HG03571 (cell line): ENCODE results near the gene FAM169A.
"Not testable (repeated sequence)": the region's sequence is repeated elsewhere in the genome, so short reads cannot be mapped to it uniquely, and the experiment has no call there.

Experiments used
- ATAC-seq: cut with Tn5 transposase; IDR thresholded peaks from one replicate; pipeline ENCODE4 v1.9.1; 2021; ENCODE audit not compliant: unreplicated experiment

Gene FAM169A, protein sequence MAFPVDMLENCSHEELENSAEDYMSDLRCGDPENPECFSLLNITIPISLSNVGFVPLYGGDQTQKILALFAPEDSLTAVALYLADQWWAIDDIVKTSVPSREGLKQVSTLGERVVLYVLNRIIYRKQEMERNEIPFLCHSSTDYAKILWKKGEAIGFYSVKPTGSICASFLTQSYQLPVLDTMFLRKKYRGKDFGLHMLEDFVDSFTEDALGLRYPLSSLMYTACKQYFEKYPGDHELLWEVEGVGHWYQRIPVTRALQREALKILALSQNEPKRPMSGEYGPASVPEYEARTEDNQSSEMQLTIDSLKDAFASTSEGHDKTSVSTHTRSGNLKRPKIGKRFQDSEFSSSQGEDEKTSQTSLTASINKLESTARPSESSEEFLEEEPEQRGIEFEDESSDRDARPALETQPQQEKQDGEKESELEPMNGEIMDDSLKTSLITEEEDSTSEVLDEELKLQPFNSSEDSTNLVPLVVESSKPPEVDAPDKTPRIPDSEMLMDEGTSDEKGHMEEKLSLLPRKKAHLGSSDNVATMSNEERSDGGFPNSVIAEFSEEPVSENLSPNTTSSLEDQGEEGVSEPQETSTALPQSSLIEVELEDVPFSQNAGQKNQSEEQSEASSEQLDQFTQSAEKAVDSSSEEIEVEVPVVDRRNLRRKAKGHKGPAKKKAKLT

DNA sequence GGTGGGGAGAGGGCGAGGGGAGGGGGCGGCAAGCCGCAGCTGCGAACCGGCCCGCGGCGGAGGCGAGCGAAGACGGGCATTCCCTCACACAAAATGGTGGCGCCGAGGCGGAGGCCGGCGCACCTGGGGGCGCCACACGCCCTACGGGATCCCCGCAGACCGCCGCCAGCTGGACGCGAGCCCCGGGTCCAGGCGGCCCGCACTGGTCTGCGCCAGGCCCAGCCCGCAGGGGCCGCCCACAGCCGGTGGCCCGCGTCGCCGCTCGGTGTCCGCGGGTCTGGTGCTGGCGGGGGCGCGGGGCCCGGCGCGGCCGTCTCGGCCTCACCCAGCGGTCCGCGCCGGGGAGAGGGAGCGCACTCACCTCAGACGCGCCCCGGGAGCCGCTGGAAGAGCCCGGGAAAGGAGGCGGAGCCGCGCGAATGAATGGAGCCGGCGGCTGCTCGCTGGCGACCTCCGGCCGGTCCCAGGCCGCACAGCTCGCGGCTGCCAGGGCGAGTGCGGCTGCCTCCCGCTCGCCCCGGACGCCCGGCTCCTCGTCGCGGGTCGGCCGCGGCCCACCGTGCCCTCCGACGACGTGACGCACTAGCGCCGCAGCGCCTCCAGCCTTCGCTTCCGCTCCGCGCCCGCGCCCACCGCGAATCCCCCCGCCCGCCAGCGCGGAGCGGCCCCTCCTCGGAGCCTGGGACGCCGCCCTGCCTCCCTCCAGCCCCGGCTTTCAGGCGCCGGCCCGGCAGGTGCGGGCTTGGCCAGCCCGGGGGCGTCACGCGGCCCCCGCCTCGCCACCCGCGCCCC lies at the start of gene FAM169A:
Gene FAM169A, minus strand, starts transcription at position 584 of the 792 bp plus-strand sequence. CDS start 24,711 bp downstream, outside the sequence.
- no peak for ATAC-seq

DNA sequence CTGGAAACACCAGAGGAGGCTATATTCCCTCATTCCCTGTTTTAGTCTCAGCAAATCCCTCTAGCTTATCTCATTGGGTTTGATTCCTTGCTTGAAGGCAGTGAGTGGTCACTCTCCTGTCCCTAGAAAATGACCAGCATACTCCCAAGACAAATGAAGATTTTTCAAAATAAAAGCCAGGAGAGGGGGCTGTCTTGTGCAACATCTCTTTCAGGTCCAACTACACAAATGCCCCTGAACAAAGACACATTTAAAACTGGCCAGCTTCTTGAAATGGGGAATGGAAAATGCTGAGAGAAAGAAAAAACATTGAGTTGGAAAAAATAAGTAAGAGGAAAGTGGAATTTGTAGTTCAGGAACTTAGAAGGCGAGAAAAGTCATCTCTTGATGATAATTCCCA lies 49.3 kb upstream of the FAM169A start:
- no peak for ATAC-seq

DNA sequence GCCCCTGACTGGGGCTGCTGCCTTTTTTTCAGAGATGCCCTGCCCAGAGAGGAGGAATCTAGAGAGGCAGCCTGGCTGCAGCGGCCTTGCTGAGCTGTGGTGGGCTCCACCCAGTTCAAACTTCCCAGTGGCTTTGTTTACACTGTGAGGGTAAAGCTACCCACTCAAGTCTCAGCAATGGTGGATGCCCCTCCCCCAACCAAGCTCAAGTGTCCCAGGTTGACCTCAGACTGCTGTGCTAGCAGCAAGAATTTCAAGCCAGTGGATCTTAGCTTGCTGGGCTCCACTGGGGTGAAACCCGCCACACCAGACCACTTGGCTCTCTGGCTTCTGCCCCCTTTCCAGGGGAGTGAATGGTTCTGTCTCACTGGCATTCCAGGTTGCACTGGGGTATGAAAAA lies 45.2 kb upstream of the FAM169A start:
- not testable (repeated sequence) for ATAC-seq

DNA sequence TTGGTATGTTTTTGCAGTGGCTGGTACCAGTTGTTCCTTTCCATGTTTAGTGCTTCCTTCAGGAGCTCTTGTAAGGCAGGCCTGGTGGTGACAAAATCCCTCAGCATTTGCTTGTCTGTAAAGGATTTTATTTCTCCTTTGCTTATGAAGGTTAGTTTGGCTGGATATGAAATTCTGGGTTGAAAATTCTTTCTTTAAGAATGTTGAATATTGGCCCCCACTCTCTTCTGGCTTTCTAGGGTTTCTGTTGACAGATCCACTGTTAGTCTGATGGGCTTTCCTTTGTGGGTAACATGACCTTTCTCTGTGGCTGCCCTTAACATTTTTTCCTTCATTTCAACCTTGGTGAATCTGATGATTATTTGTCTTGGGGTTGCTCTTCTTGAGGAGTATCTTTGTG lies 43.7 kb upstream of the FAM169A start:
- ATAC-seq: not testable (repeated sequence)

DNA sequence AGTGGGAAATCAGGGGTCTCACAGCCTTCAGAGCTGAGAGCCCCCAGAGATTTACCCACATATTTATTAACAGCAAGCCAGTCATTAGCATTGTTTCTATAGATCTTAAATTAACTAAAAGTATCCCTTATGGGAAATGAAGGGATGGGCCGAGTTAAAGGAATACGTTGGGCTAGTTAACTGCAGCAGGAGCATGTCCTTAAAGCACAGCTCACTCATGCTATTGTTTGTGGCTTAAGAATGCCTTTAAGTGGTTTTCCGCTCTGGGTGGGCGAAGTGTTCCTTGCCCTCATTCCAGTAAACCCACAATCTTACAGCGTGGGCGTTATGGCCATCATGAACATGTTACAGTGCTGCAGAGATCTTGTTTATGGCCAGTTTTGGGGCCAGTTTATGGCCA lies 42.0 kb upstream of the FAM169A start:
- not testable (repeated sequence) for ATAC-seq

DNA sequence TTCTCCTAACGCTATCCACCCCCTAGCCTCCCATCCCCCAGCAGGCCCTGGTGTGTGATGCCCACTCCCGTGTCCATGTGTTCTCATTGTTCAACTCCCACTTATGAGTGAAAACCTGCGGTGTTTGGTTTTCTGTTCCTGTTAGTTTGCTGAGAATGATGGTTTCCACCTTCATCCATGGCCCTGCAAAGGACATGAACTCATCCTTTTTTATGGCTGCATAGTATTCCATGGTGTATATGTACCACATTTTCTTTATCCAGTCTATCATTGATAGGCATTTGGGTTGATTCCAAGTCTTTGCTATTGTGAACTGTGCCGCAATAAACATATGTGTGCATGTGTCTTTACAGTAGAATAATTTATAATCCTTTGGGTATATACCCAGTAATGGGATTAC lies 38.5 kb upstream of the FAM169A start:
- ATAC-seq: not testable (repeated sequence)

DNA sequence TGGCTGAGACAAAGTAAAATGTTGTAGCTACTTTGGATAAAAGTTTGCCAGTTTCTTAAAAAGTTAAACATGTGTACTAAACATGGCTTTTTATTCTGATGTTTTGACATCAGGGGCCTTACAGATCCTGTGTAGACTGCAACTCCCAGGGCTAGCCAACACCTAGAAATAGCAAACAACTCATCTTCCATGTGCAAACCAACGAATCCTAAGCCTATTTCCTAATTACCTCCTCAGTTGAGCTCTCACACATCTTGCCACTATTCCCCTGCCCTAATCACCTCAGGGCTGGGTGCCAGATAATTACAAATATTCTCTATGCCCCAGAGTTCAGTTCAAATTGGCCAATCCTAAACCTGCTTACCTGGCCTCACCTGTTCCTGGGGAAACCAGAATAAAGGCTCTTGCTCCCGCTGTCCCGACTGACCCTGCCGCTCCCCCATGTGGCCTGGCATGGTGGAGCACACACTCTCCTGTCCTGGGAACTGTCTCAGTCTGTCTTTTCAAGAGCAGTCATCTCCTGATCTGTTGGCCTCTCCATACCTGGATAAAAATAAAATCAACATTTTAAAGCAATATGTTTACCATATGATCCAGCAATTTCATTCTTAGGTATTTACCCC lies 37.1 kb upstream of the FAM169A start:
- ATAC-seq: no peak

DNA sequence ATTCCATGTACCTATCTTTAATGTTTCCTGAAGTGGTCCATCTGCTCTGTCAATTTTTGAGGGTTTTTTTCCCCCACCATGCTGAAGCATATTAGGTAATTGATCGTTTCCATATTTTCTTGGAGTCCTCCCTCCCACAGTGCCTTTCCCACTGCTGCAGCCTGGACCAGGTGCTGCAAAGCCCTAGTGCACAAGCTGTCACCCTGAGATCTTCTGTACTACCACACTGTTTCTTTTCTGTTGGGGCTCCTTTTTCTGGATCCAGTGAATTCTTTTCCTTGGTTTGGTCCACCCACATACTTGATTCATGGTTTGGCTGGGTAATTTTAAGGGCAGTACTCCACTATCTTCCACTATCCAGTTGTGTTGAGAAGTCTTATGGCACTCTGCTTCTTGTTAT lies 30.9 kb upstream of the FAM169A start:
- ATAC-seq: no peak

DNA sequence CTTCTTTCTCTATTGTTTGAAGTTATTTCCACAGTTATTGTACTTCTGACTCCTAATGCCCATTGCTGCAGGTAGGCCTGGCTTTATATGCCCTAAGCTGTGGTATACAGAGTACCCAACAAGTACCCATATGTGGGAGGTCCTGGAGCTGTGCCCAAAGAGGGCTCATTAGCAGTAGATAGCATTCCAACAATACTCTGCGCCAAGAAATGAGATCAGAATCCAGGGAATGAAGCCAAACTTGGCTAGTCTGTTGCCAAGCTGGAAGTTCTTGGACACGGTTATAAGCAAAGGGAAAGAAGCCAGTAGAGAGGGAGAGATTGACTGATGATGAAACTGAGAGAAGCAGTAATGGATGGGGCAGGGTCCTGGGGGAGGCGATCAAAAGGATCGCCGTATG lies 29.7 kb upstream of the FAM169A start:
- no peak for ATAC-seq

DNA sequence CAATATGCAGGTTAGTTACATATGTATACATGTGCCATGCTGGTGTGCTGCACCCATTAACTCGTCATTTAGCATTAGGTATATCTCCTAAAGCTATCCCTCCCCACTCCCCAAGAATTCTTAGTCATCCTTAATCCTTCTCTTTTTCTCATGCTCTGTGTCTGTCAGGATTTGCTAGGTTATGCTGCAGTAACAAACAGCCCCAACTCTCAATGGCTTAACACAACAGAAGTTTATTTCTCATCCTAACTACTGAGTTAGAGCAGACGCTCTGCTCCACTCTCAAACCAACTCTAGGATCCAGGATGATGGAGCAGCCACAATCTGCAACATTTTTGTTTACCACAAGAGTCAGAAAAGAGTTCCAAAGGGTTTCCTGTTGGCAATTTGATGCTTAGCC lies 28.2 kb upstream of the FAM169A start:
- no peak for ATAC-seq

DNA sequence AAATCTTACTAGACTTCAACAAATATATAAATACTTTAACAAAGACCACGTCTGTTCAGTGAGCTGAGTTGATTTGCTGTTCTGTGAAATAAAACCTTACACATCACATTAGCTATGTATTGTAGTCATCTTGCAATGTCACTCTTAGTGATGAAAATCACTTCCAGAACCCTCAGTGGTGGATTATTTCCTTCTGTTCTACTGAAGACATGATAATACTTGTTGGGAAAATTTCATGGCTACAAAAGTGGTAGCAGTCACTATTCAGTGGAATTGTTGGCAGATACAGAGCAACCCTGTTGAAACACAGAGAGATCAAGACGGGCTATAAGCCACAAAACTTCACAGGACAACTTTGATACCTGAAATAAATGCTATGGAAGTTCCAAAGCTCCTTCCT lies 26.7 kb upstream of the FAM169A start:
- no peak for ATAC-seq

DNA sequence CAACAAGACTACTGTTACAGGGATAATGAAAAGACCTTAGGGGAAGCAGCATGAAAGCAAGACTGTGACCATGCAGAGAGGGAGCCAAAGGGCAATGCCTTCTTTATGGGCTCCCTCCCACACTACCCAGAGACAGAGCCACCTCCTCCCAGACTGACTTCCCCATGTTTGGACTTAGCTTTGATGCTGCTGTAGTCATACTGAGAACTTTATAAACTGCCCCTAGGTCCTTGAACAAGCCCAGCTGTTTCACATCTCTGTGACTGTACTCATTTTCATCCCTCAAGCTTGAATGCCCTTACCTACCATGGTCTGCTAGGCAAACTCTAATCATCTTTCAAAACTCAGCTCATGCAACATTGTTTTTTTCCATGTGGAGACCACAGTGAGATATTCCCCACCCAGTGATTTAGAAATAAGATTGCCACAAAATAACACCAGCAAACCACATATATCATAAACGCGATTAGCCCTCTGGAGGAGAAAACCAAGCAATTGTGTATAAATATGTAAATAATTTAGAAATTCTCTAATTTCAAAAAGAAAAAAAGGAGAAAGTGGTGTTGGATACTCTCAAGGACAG lies 23.4 kb upstream of the FAM169A start:
- no peak for ATAC-seq

DNA sequence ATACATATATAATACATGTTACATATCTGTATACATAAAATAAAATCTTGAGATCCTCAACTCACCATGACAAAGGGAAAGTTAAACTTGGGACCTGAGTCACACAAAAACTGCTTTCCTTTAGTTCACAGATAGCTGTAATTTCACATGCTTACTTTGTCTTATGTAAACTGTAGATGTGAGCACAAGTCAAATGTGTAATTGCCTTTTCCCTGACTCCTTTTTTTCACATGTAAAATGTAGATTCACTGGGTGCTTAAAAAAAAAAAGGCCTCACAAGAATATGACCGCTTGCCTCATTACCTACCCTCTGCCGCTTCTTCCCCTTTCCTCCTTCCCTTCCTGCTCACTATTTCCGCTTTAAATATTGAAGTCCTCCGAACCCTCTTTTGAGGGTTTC lies 21.9 kb upstream of the FAM169A start:
- ATAC-seq: no peak

DNA sequence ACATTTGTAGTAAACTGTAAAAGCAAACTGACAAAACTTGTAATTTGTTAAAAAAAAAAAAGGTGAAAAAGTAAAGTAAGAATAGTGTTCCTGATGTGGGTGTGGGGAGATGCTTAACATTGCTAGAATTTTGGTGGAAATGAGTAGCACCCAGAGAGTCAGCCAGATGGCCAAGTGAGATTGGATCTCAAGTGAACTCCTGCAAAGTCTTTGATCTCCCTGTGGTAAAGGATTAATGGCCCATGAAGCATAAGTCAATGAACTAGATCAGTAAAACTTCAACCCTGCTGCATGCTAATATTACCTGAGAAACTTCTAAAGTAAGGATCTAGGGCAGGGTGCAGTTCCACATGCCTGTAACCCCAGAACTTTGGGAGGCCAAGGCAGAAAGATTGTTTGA lies 19.0 kb upstream of the FAM169A start:
- ATAC-seq: no peak

DNA sequence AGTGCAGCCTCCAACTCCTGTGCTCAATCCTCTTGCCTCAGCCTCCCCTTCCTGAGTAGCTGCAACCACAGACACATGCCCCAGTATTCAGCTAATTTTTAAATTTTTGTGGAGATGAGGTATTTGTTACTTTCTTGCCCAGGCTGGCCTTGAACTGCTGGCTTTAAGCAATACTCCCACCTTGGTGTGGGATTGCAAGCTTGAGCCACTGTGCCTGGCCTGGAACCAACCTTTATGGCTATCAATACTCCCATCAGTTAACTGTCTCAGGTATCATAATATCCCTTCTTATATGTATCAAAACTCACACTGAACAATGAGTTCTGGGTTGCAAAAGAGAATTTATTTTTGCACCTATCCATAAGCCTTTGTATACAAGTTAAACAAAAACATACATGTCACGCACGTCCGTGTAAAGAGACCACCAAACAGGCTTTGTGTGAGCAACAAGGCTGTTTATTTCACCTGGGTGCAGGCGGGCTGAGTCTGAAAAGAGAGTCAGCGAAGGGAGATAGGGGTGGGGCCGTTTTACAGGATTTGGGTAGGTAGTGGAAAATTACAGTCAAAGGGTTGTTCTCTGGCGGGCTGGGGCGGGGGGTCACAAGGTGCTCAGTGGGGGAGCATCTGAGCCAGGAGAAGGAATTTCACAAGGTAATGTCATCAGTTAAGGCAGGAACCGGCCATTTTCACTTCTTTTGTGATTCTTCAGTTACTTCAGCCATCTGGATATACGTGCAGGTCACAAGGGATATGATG lies 16.4 kb upstream of the FAM169A start:
- not testable (repeated sequence) for ATAC-seq

DNA sequence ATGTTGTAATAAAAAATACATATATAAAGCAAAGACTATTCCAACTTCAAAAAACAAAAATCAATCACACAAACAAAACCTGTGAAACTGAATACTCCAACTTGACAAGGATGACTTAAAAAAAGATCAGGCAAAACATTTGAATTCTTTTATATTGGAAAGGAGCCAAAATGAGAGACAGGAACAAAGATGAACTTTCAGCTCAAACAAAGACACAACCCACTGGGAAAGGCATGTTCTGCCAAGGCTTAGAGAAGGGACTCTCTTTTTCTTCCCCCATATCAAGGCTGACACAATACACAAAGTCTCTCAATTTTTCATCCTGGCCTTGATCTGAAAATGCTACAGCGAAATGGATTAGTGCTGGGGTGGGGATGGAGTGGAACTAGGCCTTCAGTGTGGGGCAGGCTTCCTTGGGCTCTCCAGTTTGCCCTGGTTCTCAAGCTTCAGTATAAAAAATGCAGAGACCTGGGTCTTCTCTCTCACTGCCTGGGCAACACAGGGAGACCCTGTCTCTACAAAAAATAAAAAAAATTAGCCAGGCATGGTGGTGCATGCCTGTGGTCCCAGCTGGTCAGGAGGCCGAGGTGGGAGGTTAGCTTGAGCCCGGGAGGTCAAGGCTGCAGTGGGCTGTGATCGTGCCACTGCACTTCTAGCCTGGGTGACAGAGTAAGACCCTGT lies 11.6 kb upstream of the FAM169A start:
- no peak for ATAC-seq

DNA sequence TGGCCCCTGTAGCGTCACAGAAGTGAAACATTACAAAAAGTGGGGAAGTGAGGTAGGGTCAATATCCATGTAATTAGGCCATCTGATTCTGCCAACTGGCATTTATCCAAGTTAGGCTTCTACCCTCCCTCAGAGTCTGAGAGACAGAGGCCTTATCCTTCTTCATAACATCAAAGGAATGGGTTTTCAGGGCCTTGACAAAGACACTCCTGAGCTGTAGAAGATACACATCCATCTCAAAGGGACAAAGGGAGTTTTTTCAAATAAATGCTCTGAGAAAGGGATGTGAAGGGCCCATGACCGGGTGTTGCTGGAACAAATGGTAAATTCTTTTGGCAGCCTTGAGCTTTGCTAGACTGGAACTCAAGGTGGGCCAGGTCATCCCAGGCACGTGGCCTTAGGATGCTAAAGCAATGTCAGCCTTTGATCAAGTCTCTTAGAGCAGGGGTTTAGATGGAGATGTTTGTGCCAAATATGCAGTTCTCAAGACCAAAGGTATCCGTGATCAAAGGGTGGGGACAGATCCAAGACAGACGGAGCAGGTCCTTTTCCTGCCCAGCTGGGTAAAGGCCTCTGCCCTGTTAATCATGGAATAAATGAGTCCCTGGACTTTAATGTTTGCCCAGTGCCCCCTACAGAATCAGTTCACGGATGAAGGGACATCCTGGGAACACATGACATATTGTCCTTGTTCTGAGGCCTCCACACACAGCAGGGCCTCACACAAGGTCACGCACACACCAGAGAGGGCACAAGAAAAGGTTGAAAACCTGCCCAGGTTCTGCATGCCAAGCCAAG lies 10.0 kb upstream of the FAM169A start:
- no peak for ATAC-seq

DNA sequence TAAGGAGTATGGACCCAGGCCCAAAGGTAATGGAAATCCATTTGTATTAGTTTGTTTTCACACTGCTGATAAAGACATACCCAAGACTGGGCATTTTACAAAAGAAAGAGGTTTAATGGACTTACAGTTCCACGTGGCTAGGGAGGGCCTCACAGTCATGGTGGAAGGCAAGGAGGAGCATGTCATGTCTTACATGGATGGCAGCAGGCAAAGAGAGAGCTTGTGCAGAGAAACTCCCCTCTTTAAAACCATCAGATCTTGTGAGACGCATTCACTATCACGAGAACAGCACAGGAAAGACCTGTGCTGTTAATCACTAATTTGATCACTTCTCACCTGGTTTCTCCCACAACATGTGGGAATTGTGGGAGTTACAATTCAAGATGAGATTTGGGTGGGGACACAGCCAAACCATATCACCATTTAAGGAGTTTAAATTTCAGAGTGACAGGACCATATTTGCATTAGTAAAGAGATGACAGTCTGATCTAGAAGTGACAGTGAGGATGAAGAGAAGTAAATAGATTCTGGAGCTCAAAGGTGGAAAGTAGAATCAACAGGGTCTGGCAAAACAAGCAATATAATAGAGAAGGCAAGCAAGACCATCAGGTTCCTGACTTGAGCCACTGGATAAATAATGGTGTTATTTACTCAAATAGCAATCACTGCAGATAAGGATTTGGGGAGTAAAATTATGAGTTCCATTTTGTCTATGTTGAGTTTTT lies 7.5 kb upstream of the FAM169A start:
- ATAC-seq: no peak
